CD4-positive, CD25-positive, alpha-beta regulatory T cell (primary cell): Measurements from ENCODE around the gene GAB3. TPM values are rescaled to one million over a fixed set of nuclear protein-coding genes. Genes with fewer than 3 reads are reported as not detected.
A peak's percentile ranks its signal among the peaks of the same experiment; 100 is the strongest.

ENCODE experiments used
- ATAC-seq, 2 donors: fragments of 150-1000 bp; cut with Tn5 transposase; one replicate each; pipeline ENCODE4 v1.10.0; 2021; ENCODE audit warnings: low read depth in 2 of 2, moderate number of reproducible peaks in 2 of 2, moderate library complexity in 1 of 2
- DNase-seq, 3 donors: peaks; one replicate each; pipeline versions ENCODE4 v3.0.0 to v3.0.0-alpha.2; 2012 to 2022; ENCODE audit warnings: mixed read lengths in 1 of 3
- H3K27ac ChIP-seq: one replicate; pipeline ENCODE4 v1.7.0; 2013; ENCODE audit warnings: mild to moderate bottlenecking, low read length; ENCODE audit not compliant: insufficient read depth, poor library complexity, severe bottlenecking
- H3K27me3 ChIP-seq: one replicate; pipeline ENCODE4 v1.7.0; 2013; ENCODE audit warnings: low read length; ENCODE audit not compliant: control insufficient read depth, insufficient read depth
- H3K36me3 ChIP-seq: one replicate; pipeline ENCODE4 v1.7.0; 2013; ENCODE audit warnings: mild to moderate bottlenecking, low read length, moderate library complexity; ENCODE audit not compliant: control insufficient read depth, insufficient read depth
- H3K4me1 ChIP-seq: 2 replicates; pipeline ENCODE4 v1.7.0; 2013; ENCODE audit warnings: mild to moderate bottlenecking, low read length; ENCODE audit not compliant: insufficient read depth, control insufficient read depth, poor library complexity, severe bottlenecking
- H3K4me3 ChIP-seq: one replicate; pipeline ENCODE4 v1.7.0; 2013; ENCODE audit warnings: low read depth, mild to moderate bottlenecking, low read length, moderate library complexity
- H3K9me3 ChIP-seq, 2 experiments: 1 replicate in 1 of 2; 2 replicates in 1 of 2; pipeline ENCODE4 v1.7.0; 2013; ENCODE audit warnings: low read length in 2 of 2, mild to moderate bottlenecking in 1 of 2, moderate library complexity in 1 of 2; ENCODE audit not compliant: control insufficient read depth in 2 of 2
- H3K27ac Mint-ChIP-seq, 3 donors: one replicate each; pipeline ENCODE4 v1.8.0; 2020 to 2022; ENCODE audit warnings: mild to moderate bottlenecking in 3 of 3, mixed read lengths in 3 of 3, moderate library complexity in 2 of 3
- H3K27me3 Mint-ChIP-seq: one replicate; pipeline ENCODE4 v1.8.0; 2022; ENCODE audit warnings: mild to moderate bottlenecking, mixed read lengths
- H3K36me3 Mint-ChIP-seq: one replicate; pipeline ENCODE4 v1.8.0; 2020; ENCODE audit warnings: mixed read lengths
- H3K4me1 Mint-ChIP-seq, 4 donors: one replicate each; pipeline ENCODE4 v1.8.0; 2020 to 2022; ENCODE audit warnings: mixed read lengths in 4 of 4, mild to moderate bottlenecking in 1 of 4
- H3K4me3 Mint-ChIP-seq, 4 donors: one replicate each; pipeline ENCODE4 v1.8.0; 2020 to 2022; ENCODE audit warnings: mild to moderate bottlenecking in 4 of 4, mixed read lengths in 4 of 4, moderate library complexity in 3 of 4
- H3K9me3 Mint-ChIP-seq, 7 donors: one replicate each; pipeline ENCODE4 v1.8.0; 2020 to 2022; ENCODE audit warnings: mixed read lengths in 7 of 7, mild to moderate bottlenecking in 3 of 7, moderate library complexity in 2 of 7
- polyA plus RNA-seq, 4 donors: library from polyadenylated mRNA; unstranded; fragments of 300-500 nt; fragmentation: Illumina TruSeq; gene quantifications; one replicate each; pipeline ENCODE4 v1.2.3, GENCODE V29; 2021
- total RNA-seq: library from RNA; stranded (reverse); gene quantifications from one replicate; pipeline ENCODE4 v1.2.3, GENCODE V29; 2022

Gene GAB3
- total and polyA plus RNA-seq, 5 donors from 2014 or later, result 0.07 to 6.0 (median 0.82) TPM

DNA sequence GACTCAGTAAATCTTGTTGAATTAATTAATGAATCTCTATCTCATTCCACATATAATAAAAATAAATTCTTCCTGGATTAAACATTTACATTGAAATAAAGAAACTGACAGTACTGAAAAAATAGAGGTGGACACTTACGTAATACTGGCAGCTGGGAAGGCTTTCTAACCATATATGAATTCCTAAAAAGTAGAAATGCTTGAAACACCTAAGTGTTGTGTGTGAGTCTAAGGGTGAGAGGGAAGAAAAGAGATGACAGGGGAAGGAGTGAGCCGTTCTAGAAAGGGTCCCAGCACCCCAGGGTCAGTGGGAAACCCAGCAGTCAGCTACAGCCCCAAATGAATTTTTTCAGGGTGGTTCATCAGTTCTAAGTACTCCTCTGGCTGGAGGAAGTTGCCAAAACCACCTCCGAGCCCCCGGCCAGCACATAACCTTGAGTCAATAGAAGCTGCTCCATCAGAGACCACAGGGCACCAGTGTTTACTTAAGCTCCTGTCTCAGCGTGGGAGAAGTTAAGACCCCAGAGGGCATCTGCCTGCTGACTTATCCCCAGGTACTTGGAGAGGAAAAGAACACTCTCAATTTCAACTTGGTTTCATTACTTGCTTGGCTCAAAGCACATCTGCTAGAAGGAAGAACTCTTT is 18.3 kb downstream of the GAB3 start:
- H3K4me3 ChIP-seq, result no peak overlapping the region
- no peaks in the 10 kb centered on the region for H3K9me3 ChIP-seq
- Mint-ChIP-seq H3K27me3 (no peaks in the 10 kb centered on the region), H3K9me3 (no peaks in the 10 kb centered on the region), H3K36me3 (no peaks in the 10 kb centered on the region), H3K4me1 (peaks cover 7 to 46% (median 30%) of the 10 kb centered on the region in 4 donors), H3K27ac (peak overlapping the region; percentile 14 to 67 (median 25)), H3K4me3 (peak overlapping the region in 1 of 4 donors; percentile 8)
- DNase-seq (no peak), ATAC-seq (no peak)
- no peaks in the 10 kb centered on the region for H3K36me3 ChIP-seq
- no peaks in the 10 kb centered on the region for H3K27me3 ChIP-seq
- peaks cover 20% of the 10 kb centered on the region for H3K4me1 ChIP-seq
- no peak overlapping the region for H3K27ac ChIP-seq

DNA sequence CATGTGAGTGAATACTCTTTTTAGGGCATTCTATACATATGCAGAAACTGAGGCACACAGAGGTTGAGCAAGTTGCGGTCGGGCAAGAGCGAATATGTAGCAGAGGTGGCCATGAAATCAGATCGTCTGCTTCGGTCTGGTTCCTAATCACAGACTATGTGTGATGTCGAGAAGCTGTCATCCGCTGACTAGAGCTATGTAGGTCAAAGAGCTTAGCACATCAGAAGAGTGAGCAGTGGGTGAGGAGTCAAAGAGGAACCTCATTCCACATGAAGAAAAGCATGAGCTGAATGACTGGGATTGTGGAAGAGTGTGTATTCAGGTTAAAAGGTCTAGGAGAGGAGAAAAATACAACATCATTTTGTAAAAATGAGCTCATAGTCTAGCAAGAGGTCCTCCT is 19.0 kb downstream of the GAB3 start:
- ATAC-seq, result no peak
- no peak for DNase-seq
- H3K4me1 Mint-ChIP-seq, result peaks cover 7 to 39% (median 29%) of the 10 kb centered on the region in 4 donors

DNA sequence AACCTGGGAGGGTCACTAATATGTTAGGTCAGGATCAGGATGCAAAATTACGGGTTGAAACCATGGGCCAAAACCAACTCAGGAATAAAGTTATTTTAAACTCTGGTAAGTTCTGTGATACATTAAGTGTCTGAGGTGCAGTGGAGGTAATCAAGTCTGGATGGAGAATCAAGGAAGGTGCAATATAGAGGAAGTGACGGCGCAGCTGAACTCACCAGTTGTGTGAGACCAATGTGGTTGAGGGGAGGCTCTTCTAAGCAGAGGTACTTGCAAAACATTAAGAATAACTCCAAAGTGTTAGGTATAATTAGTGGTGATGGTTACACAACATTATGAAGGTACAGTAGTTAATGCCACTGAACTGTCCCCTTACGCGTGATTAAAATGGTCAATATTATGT is 19.7 kb downstream of the GAB3 start:
- H3K9me3 ChIP-seq, result no peaks in the 10 kb centered on the region
- no peak overlapping the region for H3K27ac ChIP-seq
- no peaks in the 10 kb centered on the region for H3K36me3 Mint-ChIP-seq
- no peak overlapping the region for H3K4me3 ChIP-seq
- no peaks in the 10 kb centered on the region for H3K27me3 Mint-ChIP-seq
- H3K4me1 Mint-ChIP-seq, result peaks cover 7 to 38% (median 26%) of the 10 kb centered on the region in 4 donors
- H3K27ac Mint-ChIP-seq, result no peak overlapping the region
- no peaks in the 10 kb centered on the region for H3K9me3 Mint-ChIP-seq
- DNase-seq (no peak), ATAC-seq (no peak)
- H3K4me1 ChIP-seq, result peaks cover 17% of the 10 kb centered on the region
- H3K36me3 ChIP-seq, result no peaks in the 10 kb centered on the region
- H3K27me3 ChIP-seq, result no peaks in the 10 kb centered on the region
- no peak overlapping the region for H3K4me3 Mint-ChIP-seq

More for the DNA sequence above, 19.0 kb downstream of the GAB3 start:
- H3K27me3 ChIP-seq, result no peaks in the 10 kb centered on the region
- H3K36me3 ChIP-seq, result no peaks in the 10 kb centered on the region
- H3K27ac ChIP-seq, result no peak overlapping the region
- Mint-ChIP-seq H3K9me3 (no peaks in the 10 kb centered on the region), H3K36me3 (no peaks in the 10 kb centered on the region), H3K4me3 (no peak overlapping the region), H3K27ac (peak overlapping the region in 2 of 3 donors; percentile 14 to 68), H3K27me3 (no peaks in the 10 kb centered on the region)
- H3K4me1 ChIP-seq, result peaks cover 17% of the 10 kb centered on the region
- no peaks in the 10 kb centered on the region for H3K9me3 ChIP-seq
- H3K4me3 ChIP-seq, result no peak overlapping the region

DNA sequence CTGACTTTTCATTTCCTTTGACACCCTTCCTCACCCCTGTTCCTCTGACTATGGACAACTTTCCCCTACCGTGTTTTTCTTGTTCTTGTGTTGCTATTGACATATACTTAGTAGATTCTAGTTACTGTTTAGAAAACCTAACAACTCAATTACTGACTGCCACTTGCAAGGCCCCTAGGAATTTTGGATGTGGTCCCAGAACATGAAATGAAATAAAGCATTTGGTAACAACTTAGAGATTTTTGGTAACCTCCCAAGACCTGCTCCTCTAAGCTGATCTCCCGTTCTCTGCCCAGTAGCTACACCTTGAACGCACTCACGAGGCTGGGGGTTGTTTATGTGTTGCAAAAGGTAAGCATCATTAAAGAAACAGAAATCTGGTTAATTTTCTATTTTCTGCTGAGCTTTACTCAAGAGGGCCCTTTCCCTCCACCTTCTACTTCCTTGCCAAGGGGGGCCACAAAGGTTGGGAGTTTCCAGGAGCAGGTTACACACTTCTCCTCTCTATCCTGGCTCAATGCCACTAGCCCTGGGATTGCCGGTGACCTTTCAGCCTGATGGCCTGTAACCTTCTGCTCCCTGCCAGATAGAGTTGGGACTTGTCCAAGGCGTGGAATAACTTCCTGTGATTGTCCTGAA is 20.5 kb downstream of the GAB3 start:
- Mint-ChIP-seq H3K9me3 (no peaks in the 10 kb centered on the region), H3K27ac (peak overlapping the region in 1 of 3 donors; percentile 1), H3K4me1 (peaks cover 14 to 33% (median 28%) of the 10 kb centered on the region in 4 donors), H3K27me3 (no peaks in the 10 kb centered on the region), H3K4me3 (no peak overlapping the region), H3K36me3 (no peaks in the 10 kb centered on the region)
- H3K4me3 ChIP-seq, result no peak overlapping the region
- ATAC-seq (no peak), DNase-seq (no peak)
- no peaks in the 10 kb centered on the region for H3K36me3 ChIP-seq
- H3K4me1 ChIP-seq, result peaks cover 20% of the 10 kb centered on the region
- no peaks in the 10 kb centered on the region for H3K9me3 ChIP-seq
- no peak overlapping the region for H3K27ac ChIP-seq
- no peaks in the 10 kb centered on the region for H3K27me3 ChIP-seq

DNA sequence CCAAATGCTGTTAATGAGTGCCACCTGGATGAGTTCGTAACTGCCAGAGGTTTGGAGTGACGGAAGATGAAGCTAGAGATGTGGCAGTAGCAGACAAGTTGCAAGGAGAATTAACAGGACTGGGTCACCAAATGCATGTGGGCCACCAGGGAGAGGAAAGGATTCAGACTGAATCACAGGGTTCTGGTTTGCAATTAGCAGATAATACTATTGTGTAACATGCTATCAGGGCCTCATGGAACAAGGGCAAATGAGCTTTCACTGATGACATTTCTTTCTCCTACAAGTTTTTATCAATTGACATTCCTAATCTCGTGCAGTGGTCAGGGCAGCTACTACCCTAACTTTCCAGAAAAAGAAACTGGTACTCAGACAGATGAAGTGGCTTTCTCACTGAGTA is 21.4 kb downstream of the GAB3 start:
- DNase-seq (no peak), ATAC-seq (no peak)
- Mint-ChIP-seq H3K4me3 (no peak overlapping the region), H3K4me1 (peaks cover 16 to 30% (median 22%) of the 10 kb centered on the region in 4 donors), H3K9me3 (no peaks in the 10 kb centered on the region), H3K36me3 (no peaks in the 10 kb centered on the region), H3K27me3 (no peaks in the 10 kb centered on the region), H3K27ac (no peak overlapping the region)
- Histone ChIP-seq H3K9me3 (no peaks in the 10 kb centered on the region), H3K4me3 (no peak overlapping the region), H3K4me1 (peaks cover 13% of the 10 kb centered on the region), H3K27me3 (no peaks in the 10 kb centered on the region), H3K36me3 (no peaks in the 10 kb centered on the region), H3K27ac (no peak overlapping the region)

DNA sequence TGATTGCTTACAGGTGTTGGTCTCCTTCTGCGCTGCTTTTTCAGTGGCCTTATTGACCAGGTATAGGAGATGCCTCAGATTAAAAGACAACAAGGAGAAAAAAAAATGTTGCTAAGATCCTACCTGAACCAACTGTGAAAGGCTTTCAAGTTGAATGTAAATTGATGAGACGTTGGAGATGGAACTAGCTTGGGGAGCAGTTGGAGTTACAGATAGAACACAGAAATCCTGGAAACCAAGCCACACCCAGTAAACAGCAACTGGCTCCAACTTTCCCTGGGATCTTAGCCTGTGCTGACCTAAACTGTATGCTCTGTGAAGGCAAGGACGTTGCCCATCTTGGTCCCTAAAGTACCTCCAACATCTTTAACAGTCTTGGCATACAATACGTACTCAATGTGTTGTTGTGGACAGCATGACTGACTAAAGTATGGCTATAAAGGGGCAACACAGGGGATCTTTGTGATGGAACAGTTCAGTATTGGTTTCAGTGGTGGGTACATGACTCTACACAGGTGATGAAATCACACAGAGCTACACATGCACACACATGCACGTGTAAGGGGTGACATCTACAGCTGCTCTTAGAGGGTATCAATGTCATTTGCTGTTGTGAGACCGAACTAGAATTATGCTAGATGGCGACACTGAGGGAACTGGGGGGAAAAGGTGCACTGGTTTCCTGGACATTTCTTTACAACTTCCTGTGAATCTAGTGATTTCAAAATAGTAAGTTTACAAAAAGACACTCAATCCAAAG is 22.3 kb downstream of the GAB3 start:
- H3K9me3 Mint-ChIP-seq, result no peaks in the 10 kb centered on the region
- no peak overlapping the region for H3K4me3 Mint-ChIP-seq
- H3K4me3 ChIP-seq, result no peak overlapping the region
- H3K27ac ChIP-seq, result no peak overlapping the region
- DNase-seq (no peak), ATAC-seq (no peak)
- H3K4me1 Mint-ChIP-seq, result peaks cover 10 to 22% (median 14%) of the 10 kb centered on the region in 4 donors
- H3K27me3 Mint-ChIP-seq, result no peaks in the 10 kb centered on the region
- H3K9me3 ChIP-seq, result no peaks in the 10 kb centered on the region
- H3K4me1 ChIP-seq, result peaks cover 4% of the 10 kb centered on the region
- H3K27ac Mint-ChIP-seq, result no peak overlapping the region
- H3K36me3 ChIP-seq, result no peaks in the 10 kb centered on the region
- H3K36me3 Mint-ChIP-seq, result no peaks in the 10 kb centered on the region
- no peaks in the 10 kb centered on the region for H3K27me3 ChIP-seq

DNA sequence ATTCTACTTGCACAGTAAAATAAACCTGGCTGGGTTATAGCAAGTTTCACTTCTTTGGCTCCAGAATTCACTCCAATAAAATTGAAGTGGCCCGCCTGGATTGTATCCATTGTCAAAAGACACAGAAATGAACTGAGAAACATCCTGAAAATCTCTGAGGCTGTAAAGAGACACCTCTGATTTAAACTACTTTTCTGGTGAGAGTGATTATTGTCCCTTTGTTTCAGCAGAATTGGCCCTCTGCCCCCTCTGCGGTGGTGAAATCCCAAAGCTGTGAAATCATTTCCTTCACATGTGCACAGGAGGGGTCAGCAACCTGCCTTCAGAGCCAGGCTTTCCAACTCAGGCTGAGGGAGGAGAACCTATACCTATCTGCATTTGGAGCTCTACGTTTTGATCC is 23.0 kb downstream of the GAB3 start:
- H3K9me3 Mint-ChIP-seq, result no peaks in the 10 kb centered on the region
- no peak overlapping the region for H3K4me3 Mint-ChIP-seq
- peaks cover 11 to 16% (median 12%) of the 10 kb centered on the region in 4 donors for H3K4me1 Mint-ChIP-seq
- no peak overlapping the region for H3K27ac ChIP-seq
- no peak overlapping the region for H3K4me3 ChIP-seq
- H3K27me3 ChIP-seq, result no peaks in the 10 kb centered on the region
- H3K27me3 Mint-ChIP-seq, result no peaks in the 10 kb centered on the region
- H3K9me3 ChIP-seq, result no peaks in the 10 kb centered on the region
- no peaks in the 10 kb centered on the region for H3K36me3 Mint-ChIP-seq
- H3K4me1 ChIP-seq, result peaks cover 4% of the 10 kb centered on the region
- ATAC-seq (no peak), DNase-seq (no peak)
- no peaks in the 10 kb centered on the region for H3K36me3 ChIP-seq
- H3K27ac Mint-ChIP-seq, result no peak overlapping the region
